Osteocyte (in vitro differentiated cells): ENCODE measurements around the gene AP5Z1. TPM values are rescaled to one million over a fixed set of nuclear protein-coding genes. Genes with fewer than 3 reads are reported as not detected.

Source experiments
- DNase-seq: peaks from one replicate; pipeline ENCODE4 v3.0.0; 2021; ENCODE audit warnings: mixed read lengths; ENCODE audit not compliant: unreplicated experiment; ENCODE audit errors: extremely low spot score
- H3K27ac Mint-ChIP-seq: one replicate; pipeline ENCODE4 v1.8.0; 2021; ENCODE audit warnings: mild to moderate bottlenecking, mixed read lengths; ENCODE audit not compliant: unreplicated experiment
- H3K27me3 Mint-ChIP-seq: one replicate; pipeline ENCODE4 v1.8.0; 2021; ENCODE audit warnings: mixed read lengths; ENCODE audit not compliant: unreplicated experiment
- H3K36me3 Mint-ChIP-seq: one replicate; pipeline ENCODE4 v1.8.0; 2021; ENCODE audit warnings: mixed read lengths; ENCODE audit not compliant: unreplicated experiment
- H3K4me1 Mint-ChIP-seq: one replicate; pipeline ENCODE4 v1.8.0; 2021; ENCODE audit warnings: mixed read lengths; ENCODE audit not compliant: unreplicated experiment
- H3K4me3 Mint-ChIP-seq: one replicate; pipeline ENCODE4 v1.8.0; 2021; ENCODE audit warnings: mild to moderate bottlenecking, moderate library complexity, mixed read lengths; ENCODE audit not compliant: unreplicated experiment
- H3K9me3 Mint-ChIP-seq: one replicate; pipeline ENCODE4 v1.8.0; 2021; ENCODE audit warnings: mixed read lengths; ENCODE audit not compliant: unreplicated experiment
- CTCF ChIP-seq: fragments of 200-600 bp; sonication (generic); IDR thresholded peaks from 2 replicates; pipeline ENCODE4 v1.5.0; 2021; ENCODE audit warnings: antibody characterized with exemption, mild to moderate bottlenecking, moderate library complexity
- total RNA-seq: library from RNA; stranded (reverse); gene quantifications from 2 replicates; pipeline ENCODE4 v1.2.1, GENCODE V29; 2021

Gene AP5Z1
- total RNA-seq, 1 donor from 2014 or later: 50.2 TPM

DNA sequence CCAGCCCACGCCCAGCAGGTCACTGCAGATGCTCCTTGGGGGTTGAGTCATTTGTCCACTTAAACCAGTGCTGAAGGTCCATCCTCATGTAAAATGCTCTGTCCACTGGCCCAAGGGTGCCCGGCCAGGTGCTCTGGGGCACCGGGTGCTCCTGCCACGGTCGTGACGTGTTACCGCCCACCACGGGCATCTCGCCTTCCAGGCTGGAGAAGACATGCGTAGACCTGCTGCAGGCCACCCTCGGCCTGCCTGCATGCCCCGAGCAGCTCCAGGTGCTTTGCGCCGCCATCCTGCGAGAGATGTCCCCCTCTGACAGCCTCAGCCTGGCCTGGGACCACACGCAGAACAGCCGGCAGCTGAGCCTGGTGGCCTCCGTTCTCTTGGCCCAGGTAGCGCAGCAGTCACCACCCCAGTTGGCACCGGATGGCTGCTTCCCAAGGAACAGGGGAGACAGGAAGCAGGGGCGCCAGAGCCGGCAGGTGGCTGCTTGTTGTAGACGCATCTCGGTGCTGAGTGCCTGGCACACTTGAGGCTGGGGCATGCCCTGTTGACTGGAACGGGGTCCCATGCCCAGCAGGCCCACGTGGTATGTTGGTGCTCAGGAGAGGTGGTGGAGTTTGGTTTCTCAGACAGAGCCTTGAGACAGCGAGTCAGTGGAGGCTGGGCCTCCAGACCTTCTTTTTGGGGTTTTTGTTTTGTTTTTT, 6.1 kb downstream of the AP5Z1 start:
- no peaks in the 10 kb centered on the region for H3K9me3 Mint-ChIP-seq
- peaks cover 23% of the 10 kb centered on the region for H3K36me3 Mint-ChIP-seq
- no peak overlapping the region for H3K4me3 Mint-ChIP-seq
- no peaks in the 10 kb centered on the region for H3K27me3 Mint-ChIP-seq
- DNase-seq: no peak
- H3K27ac Mint-ChIP-seq: no peak overlapping the region
- peaks cover 16% of the 10 kb centered on the region for H3K4me1 Mint-ChIP-seq
- TF ChIP-seq CTCF: no peak

GRCh38 chr7:4782333-4783291, 7.2 kb downstream of the AP5Z1 start:
- Mint-ChIP-seq H3K9me3 (no peaks in the 10 kb centered on the region), H3K27me3 (no peaks in the 10 kb centered on the region), H3K4me3 (no peak overlapping the region), H3K4me1 (peaks cover 9% of the 10 kb centered on the region), H3K36me3 (peaks cover 23% of the 10 kb centered on the region), H3K27ac (no peak overlapping the region)
- DNase-seq: no peak
- TF ChIP-seq CTCF: no peak

DNA sequence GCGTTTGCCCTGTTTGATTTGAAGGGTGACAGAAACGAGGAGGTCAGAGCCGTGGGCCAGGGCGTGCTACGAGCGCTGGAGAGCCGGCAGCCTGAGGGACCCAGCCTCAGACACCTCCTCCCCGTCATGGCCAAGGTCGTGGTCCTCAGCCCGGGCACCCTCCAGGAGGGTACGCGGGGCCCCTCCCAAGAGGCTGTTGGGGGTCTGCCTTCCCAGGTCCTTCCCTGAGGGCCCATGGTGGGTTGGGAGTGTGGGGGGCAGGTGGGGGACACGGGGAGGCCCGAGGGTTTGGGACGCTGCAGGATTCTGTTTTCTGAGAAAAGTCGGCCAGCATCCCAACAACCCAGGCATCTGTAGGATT, 7.8 kb downstream of the AP5Z1 start:
- Mint-ChIP-seq H3K36me3 (peaks cover 23% of the 10 kb centered on the region), H3K4me3 (no peak overlapping the region), H3K9me3 (no peaks in the 10 kb centered on the region), H3K4me1 (peaks cover 2% of the 10 kb centered on the region), H3K27me3 (no peaks in the 10 kb centered on the region), H3K27ac (no peak overlapping the region)
- no peak for TF ChIP-seq CTCF
- DNase-seq: no peak

GRCh38 chr7:4783762-4784351, 8.4 kb downstream of the AP5Z1 start:
- Mint-ChIP-seq H3K36me3 (peaks cover 22% of the 10 kb centered on the region), H3K27me3 (no peaks in the 10 kb centered on the region), H3K4me1 (no peaks in the 10 kb centered on the region), H3K4me3 (no peak overlapping the region), H3K9me3 (no peaks in the 10 kb centered on the region), H3K27ac (no peak overlapping the region)
- no peak for TF ChIP-seq CTCF
- DNase-seq: no peak

DNA sequence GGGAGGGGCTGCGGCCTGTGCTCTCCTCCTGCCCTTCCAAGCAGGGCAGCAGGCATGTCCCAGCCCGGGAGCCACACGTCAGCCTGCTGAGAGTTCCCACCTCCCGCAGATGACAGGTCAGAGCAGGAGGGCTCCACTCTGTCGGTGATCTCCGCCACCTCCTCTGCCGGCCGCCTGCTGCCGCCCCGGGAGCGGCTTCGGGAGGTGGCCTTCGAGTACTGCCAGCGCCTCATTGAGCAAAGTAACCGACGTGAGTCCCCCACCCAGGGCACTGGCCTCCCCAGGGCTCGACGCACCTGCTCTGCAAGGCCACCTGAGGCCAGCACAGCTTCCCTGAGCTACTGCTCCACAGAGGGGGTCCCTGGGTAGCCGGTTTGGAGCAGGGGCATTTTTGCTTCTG, 9.4 kb downstream of the AP5Z1 start:
- H3K36me3 Mint-ChIP-seq: peaks cover 25% of the 10 kb centered on the region
- H3K27ac Mint-ChIP-seq: no peak overlapping the region
- no peaks in the 10 kb centered on the region for H3K27me3 Mint-ChIP-seq

More for the DNA sequence above, 9.4 kb downstream of the AP5Z1 start:
- no peak overlapping the region for H3K4me3 Mint-ChIP-seq
- no peaks in the 10 kb centered on the region for H3K9me3 Mint-ChIP-seq
- DNase-seq: no peak
- no peaks in the 10 kb centered on the region for H3K4me1 Mint-ChIP-seq
- TF ChIP-seq CTCF: no peak
